HEK293 (cell line): ENCODE results near the gene QPCT.

Experiments used
- CTCF ChIA-PET: fragments of 350-600 bp; formaldehyde crosslinking; extraction: SDS; loops from one replicate; lab custom pipeline; 2021; ENCODE audit warnings: antibody characterized with exemption; lab: Yijun Ruan, JAX
- POLR2A ChIA-PET: fragments of 300-600 bp; formaldehyde crosslinking; extraction: SDS; loops from one replicate; lab custom pipeline; 2020; ENCODE audit warnings: antibody characterized with exemption, inconsistent platforms; lab: Yijun Ruan, JAX
- H3K27ac ChIP-seq: fragments of 200-500 bp; sonication (Bioruptor generic); 2 replicates; pipeline ENCODE4 v1.5.1; 2014; ENCODE audit warnings: low read depth, low read length, control low read depth, inconsistent platforms; ENCODE audit errors: extremely low read depth
- H3K36me3 ChIP-seq, 2 experiments: fragments of 200-500 bp in 1 of 2; sonication (Bioruptor generic) in 1 of 2; 1 replicate in 1 of 2; 2 replicates in 1 of 2; pipeline ENCODE4 v1.5.1; 2014 to 2017; ENCODE audit warnings: inconsistent platforms in 2 of 2, low read length in 2 of 2; ENCODE audit not compliant: control insufficient read depth in 2 of 2, insufficient read depth in 1 of 2
- H3K4me1 ChIP-seq: fragments of 200-500 bp; sonication (Bioruptor generic); 2 replicates; pipeline ENCODE4 v1.5.1; 2014; ENCODE audit warnings: mild to moderate bottlenecking, low read length, inconsistent platforms; ENCODE audit not compliant: control insufficient read depth, insufficient read depth
- H3K4me3 ChIP-seq: 2 replicates; pipeline ENCODE4 v1.5.1; 2011; ENCODE audit warnings: low read depth, mild to moderate bottlenecking, control low read depth, low read length, moderate library complexity
- H3K9me3 ChIP-seq: fragments of 200-500 bp; sonication (Bioruptor generic); 2 replicates; pipeline ENCODE4 v1.5.1; 2014; ENCODE audit warnings: low read depth, low read length, inconsistent platforms; ENCODE audit not compliant: control insufficient read depth, insufficient read depth
- BCL6B ChIP-seq: fragments of 450-650 bp; formaldehyde crosslinking; IDR thresholded peaks from 2 replicates; pipeline ENCODE4 v1.5.1; 2017; ENCODE audit warnings: missing biosample characterization, missing genetic modification characterization
- GLIS2 ChIP-seq: fragments of 450-650 bp; formaldehyde crosslinking; IDR thresholded peaks from 2 replicates; pipeline ENCODE4 v1.5.1; 2016; ENCODE audit warnings: missing biosample characterization, missing genetic modification characterization
- HOXC10 ChIP-seq: sonication (generic); formaldehyde crosslinking; IDR thresholded peaks from 2 replicates; pipeline ENCODE4 v1.8.1; 2023; ENCODE audit warnings: mild to moderate bottlenecking, missing genetic modification reagents
- KLF16 ChIP-seq: fragments of 450-650 bp; formaldehyde crosslinking; IDR thresholded peaks from 2 replicates; pipeline ENCODE4 v1.5.1; 2017; ENCODE audit warnings: missing biosample characterization, missing genetic modification characterization
- KLF7 ChIP-seq: fragments of 450-650 bp; formaldehyde crosslinking; IDR thresholded peaks from 2 replicates; pipeline ENCODE4 v1.5.1; 2016; ENCODE audit warnings: missing biosample characterization, missing genetic modification characterization, borderline replicate concordance
- PRDM10 ChIP-seq: fragments of 450-650 bp; formaldehyde crosslinking; IDR thresholded peaks from 2 replicates; pipeline ENCODE4 v1.5.1; 2016; ENCODE audit warnings: missing biosample characterization, missing genetic modification characterization
- TCF7L2 ChIP-seq: IDR thresholded peaks from 2 replicates; pipeline ENCODE4 v1.6.1; 2011; ENCODE audit warnings: low read depth, mild to moderate bottlenecking, inconsistent platforms, low read length, moderate library complexity, borderline replicate concordance
- ZBTB20 ChIP-seq: fragments of 450-650 bp; formaldehyde crosslinking; IDR thresholded peaks from 2 replicates; pipeline ENCODE4 v1.5.1; 2016; ENCODE audit warnings: missing biosample characterization, missing genetic modification characterization
- ZFP69B ChIP-seq: fragments of 450-650 bp; formaldehyde crosslinking; IDR thresholded peaks from 2 replicates; pipeline ENCODE4 v1.5.1; 2016; ENCODE audit warnings: missing biosample characterization, missing genetic modification characterization
- ZNF132 ChIP-seq: fragments of 450-650 bp; formaldehyde crosslinking; IDR thresholded peaks from 2 replicates; pipeline ENCODE4 v1.5.1; 2017; ENCODE audit warnings: missing biosample characterization, missing genetic modification characterization, borderline replicate concordance
- ZNF133 ChIP-seq: fragments of 450-650 bp; formaldehyde crosslinking; IDR thresholded peaks from 2 replicates; pipeline ENCODE4 v1.5.1; 2016; ENCODE audit warnings: missing biosample characterization, missing genetic modification characterization
- ZNF202 ChIP-seq: fragments of 450-650 bp; formaldehyde crosslinking; IDR thresholded peaks from 2 replicates; pipeline ENCODE4 v1.5.1; 2016; ENCODE audit warnings: missing biosample characterization, missing genetic modification characterization, borderline replicate concordance
- ZNF214 ChIP-seq: fragments of 450-650 bp; formaldehyde crosslinking; IDR thresholded peaks from 2 replicates; pipeline ENCODE4 v1.5.1; 2017; ENCODE audit warnings: missing biosample characterization, mild to moderate bottlenecking, missing genetic modification characterization, borderline replicate concordance
- ZNF292 ChIP-seq: fragments of 450-650 bp; formaldehyde crosslinking; IDR thresholded peaks from 2 replicates; pipeline ENCODE4 v1.5.1; 2016; ENCODE audit warnings: low read depth, missing biosample characterization, missing genetic modification characterization, borderline replicate concordance
- ZNF473 ChIP-seq: fragments of 450-650 bp; formaldehyde crosslinking; IDR thresholded peaks from 2 replicates; pipeline ENCODE4 v1.5.1; 2017; ENCODE audit warnings: missing biosample characterization, missing genetic modification characterization
- ZNF629 ChIP-seq: fragments of 450-650 bp; formaldehyde crosslinking; IDR thresholded peaks from 2 replicates; pipeline ENCODE4 v1.5.1; 2017; ENCODE audit warnings: missing biosample characterization, missing genetic modification characterization
- ZNF692 ChIP-seq: fragments of 450-650 bp; formaldehyde crosslinking; IDR thresholded peaks from 2 replicates; pipeline ENCODE4 v1.5.1; 2016; ENCODE audit warnings: missing biosample characterization, missing genetic modification characterization
- ZNF747 ChIP-seq: fragments of 450-650 bp; formaldehyde crosslinking; IDR thresholded peaks from 2 replicates; pipeline ENCODE4 v1.5.1; 2016; ENCODE audit warnings: missing biosample characterization, missing genetic modification characterization
- ZNF791 ChIP-seq: fragments of 450-650 bp; formaldehyde crosslinking; IDR thresholded peaks from 2 replicates; pipeline ENCODE4 v1.5.1; 2016; ENCODE audit warnings: missing biosample characterization, missing genetic modification characterization
- ZNF837 ChIP-seq: fragments of 450-650 bp; formaldehyde crosslinking; IDR thresholded peaks from 2 replicates; pipeline ENCODE4 v1.5.1; 2016; ENCODE audit warnings: missing biosample characterization, missing genetic modification characterization
- ZSCAN5A ChIP-seq: fragments of 450-650 bp; formaldehyde crosslinking; IDR thresholded peaks from 2 replicates; pipeline ENCODE4 v1.5.1; 2016; ENCODE audit warnings: missing biosample characterization, missing genetic modification characterization
- ZXDB ChIP-seq: fragments of 450-650 bp; formaldehyde crosslinking; IDR thresholded peaks from 2 replicates; pipeline ENCODE4 v1.5.1; 2016; ENCODE audit warnings: missing biosample characterization, missing genetic modification characterization

QPCT gene

GRCh38 chr2:37394263-37394662 lies 49.8 kb downstream of the QPCT start:
- 0 out of 2 replicates have a peak, but pooled peaks cover 7% of the 10 kb centered on the region for H3K4me1 ChIP-seq
- H3K36me3 ChIP-seq: no peaks in the 10 kb centered on the region
- ChIA-PET POLR2A (no interaction called here), CTCF (interaction anchor here (0.5 to 14.6 kb wide), 6 partner anchors 21 to 1242 kb away, joined by 3 to 209 read pairs (median 4); no protein-coding TSS in a partner anchor)
- TF ChIP-seq ZNF747 (no peak), PRDM10 (no peak), GLIS2 (tag by site-specific recombination) (no peak), ZXDB (tag by site-specific recombination) (no peak), ZNF791 (no peak), ZNF837 (tag by site-specific recombination) (no peak)
- H3K27ac ChIP-seq: no peak overlapping the region
- no peak overlapping the region for H3K4me3 ChIP-seq
- no peaks in the 10 kb centered on the region for H3K9me3 ChIP-seq

GRCh38 chr2:37394796-37395555 lies 50.5 kb downstream of the QPCT start:
- ChIA-PET CTCF (interaction anchor here (0.6 to 14.6 kb wide), 32 partner anchors 8 to 1247 kb away, joined by 3 to 209 read pairs (median 4); no protein-coding TSS in a partner anchor), POLR2A (no interaction called here)

More at GRCh38 chr2:37394796-37395555, 50.5 kb downstream of the QPCT start:
- TF ChIP-seq ZXDB (tag by site-specific recombination): no peak
- TF ChIP-seq BCL6B (tag by site-specific recombination): no peak
- TF ChIP-seq KLF16 (tag by site-specific recombination): no peak
- no peak for TF ChIP-seq ZSCAN5A (tag by site-specific recombination)
- TF ChIP-seq TCF7L2: no peak
- TF ChIP-seq KLF7 (tag by site-specific recombination): no peak
- TF ChIP-seq ZNF629 (tag by site-specific recombination): no peak
- no peak for TF ChIP-seq ZNF837 (tag by site-specific recombination)
- no peak for TF ChIP-seq ZNF132 (tag by site-specific recombination)
- no peak for TF ChIP-seq ZNF202 (tag by site-specific recombination)
- TF ChIP-seq ZBTB20: no peak
- no peak for TF ChIP-seq ZFP69B (tag by site-specific recombination)
- no peak for TF ChIP-seq ZNF292 (tag by site-specific recombination)
- TF ChIP-seq ZNF133 (tag by site-specific recombination): no peak
- no peak for TF ChIP-seq ZNF473 (tag by site-specific recombination)
- TF ChIP-seq ZNF214: no peak
- no peak for TF ChIP-seq HOXC10 (CRISPR knock-in tag)
- TF ChIP-seq ZNF692 (tag by site-specific recombination): no peak
- 0 out of 2 replicates have a peak, but pooled peaks cover 5% of the 10 kb centered on the region for H3K4me1 ChIP-seq
- no peak overlapping the region for H3K27ac ChIP-seq
- H3K36me3 ChIP-seq: no peaks in the 10 kb centered on the region
- H3K4me3 ChIP-seq: no peak overlapping the region
- no peaks in the 10 kb centered on the region for H3K9me3 ChIP-seq
